ENCODE measurements around the gene CRYZL1. TPM values are rescaled to one million over a fixed set of nuclear protein-coding genes. Genes with fewer than 3 reads are reported as not detected.

CRYZL1 gene
- total RNA-seq, 1 donor from 2014 or later = 30.7 TPM

- H3K79me2 ChIP-seq (ENCODE audit: insufficient read depth, low read length) = peaks cover 85% of the 10 kb centered on the region
- Mint-ChIP-seq H3K27me3 (ENCODE audit: low read depth, unreplicated experiment) (no peaks in the 10 kb centered on the region), H3K36me3 (ENCODE audit: low read depth, unreplicated experiment) (peaks cover 9% of the 10 kb centered on the region), H3K27ac (ENCODE audit: unreplicated experiment) (peak within 1 kb of the TSS; percentile 100), H3K4me3 (ENCODE audit: unreplicated experiment) (peak within 1 kb of the TSS; percentile 91), H3K4me1 (ENCODE audit: low read depth, unreplicated experiment) (peaks cover 6% of the 10 kb centered on the region), H3K9me3 (ENCODE audit: unreplicated experiment) (no peaks in the 10 kb centered on the region)
- H3K4me2 ChIP-seq (ENCODE audit: low read length) = peak within 1 kb of the TSS; percentile 96
- peak within 1 kb of the TSS; percentile 86 for H2AFZ ChIP-seq (ENCODE audit: low read depth, low read length)
- no peaks in the 10 kb centered on the region for H3K27me3 ChIP-seq (ENCODE audit: insufficient read depth, low read length)
- H3K9ac ChIP-seq (ENCODE audit: low read length) = peak within 1 kb of the TSS; percentile 99
- H3K36me3 ChIP-seq (ENCODE audit: insufficient read depth, low read length) = peaks cover 5% of the 10 kb centered on the region
- H4K20me1 ChIP-seq (ENCODE audit: insufficient read depth, low read length) = peaks cover 38% of the 10 kb centered on the region
- peak; percentile 46 for DNase-seq (ENCODE audit: low read depth)
- peaks cover 11% of the 10 kb centered on the region for H3K4me1 ChIP-seq (ENCODE audit: insufficient read depth, low read length)
- peak within 1 kb of the TSS; percentile 100 for H3K27ac ChIP-seq (ENCODE audit: low read depth, low read length)
- FAIRE-seq = no peak
- no peaks in the 10 kb centered on the region for H3K9me3 ChIP-seq (ENCODE audit: insufficient read depth, low read depth, low read length)
- H3K4me3 ChIP-seq (ENCODE audit: insufficient read depth, low read depth, low read length) = peak within 1 kb of the TSS; percentile 94
- TF ChIP-seq EZH2 (IDR thresholded peaks at IDR 0.05; ENCODE audit: insufficient read depth, low read length) (no peak), CTCF (IDR thresholded peaks at IDR 0.05; ENCODE audit: insufficient read depth, low read depth, low read length) (no peak)
Measured at GRCh38 chr21:33541756-33542639, 99.5 kb downstream of the CRYZL1 start, which contains the start of gene GART. Gene GART, minus strand, starts transcription at chr21:33542117. Its CDS starts 2,802 bp downstream, at chr21:33539315.

- DNase-seq (ENCODE audit: low read depth) = no peak
- Histone ChIP-seq H3K4me1 (ENCODE audit: insufficient read depth, low read length) (peaks cover 11% of the 10 kb centered on the region), H3K9me3 (ENCODE audit: insufficient read depth, low read depth, low read length) (no peaks in the 10 kb centered on the region), H3K27me3 (ENCODE audit: insufficient read depth, low read length) (no peaks in the 10 kb centered on the region), H3K4me2 (ENCODE audit: low read length) (peak overlapping the region; percentile 96), H2AFZ (ENCODE audit: low read depth, low read length) (peak overlapping the region; percentile 86), H3K4me3 (ENCODE audit: insufficient read depth, low read depth, low read length) (peak overlapping the region; percentile 94), H3K79me2 (ENCODE audit: insufficient read depth, low read length) (peaks cover 83% of the 10 kb centered on the region), H3K27ac (ENCODE audit: low read depth, low read length) (peak overlapping the region; percentile 100), H3K9ac (ENCODE audit: low read length) (peak overlapping the region; percentile 99), H4K20me1 (ENCODE audit: insufficient read depth, low read length) (peaks cover 30% of the 10 kb centered on the region), H3K36me3 (ENCODE audit: insufficient read depth, low read length) (peaks cover 12% of the 10 kb centered on the region)
- peaks cover 6% of the 10 kb centered on the region for H3K4me1 Mint-ChIP-seq (ENCODE audit: low read depth, unreplicated experiment)
- H3K27ac Mint-ChIP-seq (ENCODE audit: unreplicated experiment) = peak overlapping the region; percentile 94
- peak overlapping the region; percentile 91 for H3K4me3 Mint-ChIP-seq (ENCODE audit: unreplicated experiment)
- FAIRE-seq = no peak
- no peaks in the 10 kb centered on the region for H3K9me3 Mint-ChIP-seq (ENCODE audit: unreplicated experiment)
- H3K27me3 Mint-ChIP-seq (ENCODE audit: low read depth, unreplicated experiment) = no peaks in the 10 kb centered on the region
- peaks cover 11% of the 10 kb centered on the region for H3K36me3 Mint-ChIP-seq (ENCODE audit: low read depth, unreplicated experiment)
- TF ChIP-seq CTCF (IDR thresholded peaks at IDR 0.05; ENCODE audit: insufficient read depth, low read depth, low read length) (no peak), EZH2 (IDR thresholded peaks at IDR 0.05; ENCODE audit: insufficient read depth, low read length) (no peak)
Measured at GRCh38 chr21:33541105-33541711, 100.3 kb downstream of the CRYZL1 start.
